Testis (tissue), 3 donors: ENCODE results near the gene RPAP3. TPM values are rescaled to one million over a fixed set of nuclear protein-coding genes. Genes with fewer than 3 reads are reported as not detected.

ENCODE experiments used
- DNase-seq: peaks from one replicate; pipeline ENCODE4 v3.0.0-alpha.2; 2019
- H3K27ac ChIP-seq, 2 donors: fragments of 200-600 bp; sonication (generic); one replicate each; pipeline ENCODE4 v1.5.1; 2019
- H3K27me3 ChIP-seq: fragments of 200-600 bp; sonication (generic); one replicate; pipeline ENCODE4 v1.5.1; 2019
- H3K36me3 ChIP-seq: fragments of 200-600 bp; sonication (generic); one replicate; pipeline ENCODE4 v1.5.1; 2017; ENCODE audit warnings: low read depth; ENCODE audit errors: missing control alignments
- H3K4me1 ChIP-seq: fragments of 200-600 bp; sonication (generic); one replicate; pipeline ENCODE4 v1.5.1; 2019
- H3K4me3 ChIP-seq, 2 donors: fragments of 200-600 bp; sonication (generic); one replicate each; pipeline ENCODE4 v1.5.1; 2017 to 2019
- H3K9me3 ChIP-seq: fragments of 200-600 bp; sonication (generic); one replicate; pipeline ENCODE4 v1.5.1; 2017
- CTCF ChIP-seq, 3 experiments: fragments of 450-650 bp in 2 of 3; fragments of 200-600 bp in 1 of 3; sonication (generic) in 1 of 3; IDR thresholded peaks; one replicate each; pipeline ENCODE4 v1.5.1; 2016 to 2019; ENCODE audit warnings: antibody characterized with exemption in 3 of 3, mild to moderate bottlenecking in 2 of 3, moderate library complexity in 1 of 3
- POLR2A ChIP-seq: fragments of 450-650 bp; IDR thresholded peaks from one replicate; pipeline ENCODE4 v1.6.1; 2017; ENCODE audit warnings: antibody characterized with exemption, mild to moderate bottlenecking, moderate library complexity
- WGBS, 2 donors: methylation state at CpG; one replicate each; pipeline ENCODE4 v1.1.5; 2018; 5-methylcytosine and 5-hydroxymethylcytosine counted together
- intact Hi-C: fragments of 100-400 bp; cut with DNase I; formaldehyde crosslinking; loops from one replicate; pipeline ENCODE4 v1.15.1; 2023; ENCODE audit warnings: low total_unique reads
- polyA plus RNA-seq: library from polyadenylated mRNA; stranded (reverse); fragments of 350-450 nt; fragmentation: Illumina TruSeq; extraction: RNeasy Lipid Tissue Mini Kit (QIAGEN cat#74804); gene quantifications from one replicate; pipeline ENCODE4 v1.2.3, GENCODE V29; 2014; ENCODE audit warnings: low read depth, low replicate concordance; ENCODE audit not compliant: insufficient read depth
- total RNA-seq, 2 donors: library from RNA; depleted of rRNA; stranded (reverse); fragments of >200 nt; gene quantifications; one replicate each; pipeline ENCODE4 v1.2.3, GENCODE V29; 2016

RPAP3 gene
- total and polyA plus RNA-seq, 3 donors from 2014 or later = 12.7 to 32.3 (median 25.0) TPM

- WGBS, 2 donors = 81 to 82% methylated on average over 5 of the region's 5 CpGs
- Histone ChIP-seq H3K4me3 (no peak overlapping the region), H3K36me3 (no peaks in the 10 kb centered on the region), H3K4me1 (peaks cover 6% of the 10 kb centered on the region), H3K9me3 (no peaks in the 10 kb centered on the region), H3K27me3 (no peaks in the 10 kb centered on the region), H3K27ac (no peak overlapping the region)
- no peak for DNase-seq
- TF ChIP-seq POLR2A (no peak), CTCF (IDR thresholded peaks at IDR 0.05) (no peak)
- intact Hi-C loops = no loop called here
Observed at GRCh38 chr12:47707905-47708543, 2.2 kb upstream of the RPAP3 start.

GRCh38 chr12:47707355-47707754 is 1.5 kb upstream of the RPAP3 start:
- no peak overlapping the region for H3K4me3 ChIP-seq
- TF ChIP-seq POLR2A (no peak), CTCF (IDR thresholded peaks at IDR 0.05) (no peak)
- no peaks in the 10 kb centered on the region for H3K27me3 ChIP-seq
- H3K36me3 ChIP-seq = no peaks in the 10 kb centered on the region
- no peaks in the 10 kb centered on the region for H3K9me3 ChIP-seq
- no peak overlapping the region for H3K27ac ChIP-seq
- peaks cover 6% of the 10 kb centered on the region for H3K4me1 ChIP-seq
- intact Hi-C loops = no loop called here
- DNase-seq = no peak

GRCh38 chr12:47705229-47705565 is 633 bp downstream of the RPAP3 start:
- peak overlapping the region; percentile 93 to 98 for H3K4me3 ChIP-seq
- no peaks in the 10 kb centered on the region for H3K9me3 ChIP-seq
- peak overlapping the region; percentile 69 to 93 for H3K27ac ChIP-seq
- 0% methylated on average over 9 of the region's 9 CpGs for WGBS, 2 donors
- no peak for TF ChIP-seq CTCF (IDR thresholded peaks at IDR 0.05)
- TF ChIP-seq POLR2A = no peak
- DNase-seq = no peak
- intact Hi-C loops = no loop called here
- no peaks in the 10 kb centered on the region for H3K27me3 ChIP-seq
- H3K36me3 ChIP-seq = no peaks in the 10 kb centered on the region
- peaks cover 6% of the 10 kb centered on the region for H3K4me1 ChIP-seq

GRCh38 chr12:47704719-47705118 is 1.1 kb downstream of the RPAP3 start:
- WGBS, 2 donors = 48 to 55% methylated on average over 8 to 9 of the region's 9 CpGs
- peaks cover 6% of the 10 kb centered on the region for H3K4me1 ChIP-seq
- H3K27ac ChIP-seq = peak overlapping the region in 1 of 2 donors; percentile 69
- H3K9me3 ChIP-seq = no peaks in the 10 kb centered on the region
- no peaks in the 10 kb centered on the region for H3K27me3 ChIP-seq
- DNase-seq = no peak
- H3K36me3 ChIP-seq = no peaks in the 10 kb centered on the region
- TF ChIP-seq POLR2A (no peak), CTCF (IDR thresholded peaks at IDR 0.05) (no peak)
- H3K4me3 ChIP-seq = peak overlapping the region; percentile 93 to 98
- intact Hi-C loops = no loop called here

- Histone ChIP-seq H3K4me3 (no peak overlapping the region), H3K27ac (no peak overlapping the region), H3K9me3 (no peaks in the 10 kb centered on the region), H3K27me3 (no peaks in the 10 kb centered on the region), H3K36me3 (no peaks in the 10 kb centered on the region), H3K4me1 (peaks cover 6% of the 10 kb centered on the region)
- no peak for TF ChIP-seq POLR2A
- no peak for TF ChIP-seq CTCF (IDR thresholded peaks at IDR 0.05)
- no peak for DNase-seq
- intact Hi-C loops = no loop called here
- 90 to 98% methylated on average over 2 of the region's 2 CpGs for WGBS, 2 donors
Observed at GRCh38 chr12:47700263-47700662, 5.6 kb downstream of the RPAP3 start.
